Testis (tissue), 3 donors: Measurements from ENCODE around the gene H6PD. TPM values are rescaled to one million over a fixed set of nuclear protein-coding genes. Genes with fewer than 3 reads are reported as not detected.
"Not testable (repeated sequence)": the region's sequence is repeated elsewhere in the genome, so short reads cannot be mapped to it uniquely, and the experiment has no call there.

Source experiments
- DNase-seq: peaks from one replicate; pipeline ENCODE4 v3.0.0-alpha.2; 2019
- H3K27ac ChIP-seq, 2 donors: fragments of 200-600 bp; sonication (generic); one replicate each; pipeline ENCODE4 v1.5.1; 2019
- H3K27me3 ChIP-seq: fragments of 200-600 bp; sonication (generic); one replicate; pipeline ENCODE4 v1.5.1; 2019
- H3K36me3 ChIP-seq: fragments of 200-600 bp; sonication (generic); one replicate; pipeline ENCODE4 v1.5.1; 2017; ENCODE audit warnings: low read depth; ENCODE audit errors: missing control alignments
- H3K4me1 ChIP-seq: fragments of 200-600 bp; sonication (generic); one replicate; pipeline ENCODE4 v1.5.1; 2019
- H3K4me3 ChIP-seq, 2 donors: fragments of 200-600 bp; sonication (generic); one replicate each; pipeline ENCODE4 v1.5.1; 2017 to 2019
- H3K9me3 ChIP-seq: fragments of 200-600 bp; sonication (generic); one replicate; pipeline ENCODE4 v1.5.1; 2017
- CTCF ChIP-seq, 3 experiments: fragments of 450-650 bp in 2 of 3; fragments of 200-600 bp in 1 of 3; sonication (generic) in 1 of 3; IDR thresholded peaks; one replicate each; pipeline ENCODE4 v1.5.1; 2016 to 2019; ENCODE audit warnings: antibody characterized with exemption in 3 of 3, mild to moderate bottlenecking in 2 of 3, moderate library complexity in 1 of 3
- POLR2A ChIP-seq: fragments of 450-650 bp; IDR thresholded peaks from one replicate; pipeline ENCODE4 v1.6.1; 2017; ENCODE audit warnings: antibody characterized with exemption, mild to moderate bottlenecking, moderate library complexity
- WGBS, 2 donors: methylation state at CpG; one replicate each; pipeline ENCODE4 v1.1.5; 2018; 5-methylcytosine and 5-hydroxymethylcytosine counted together
- intact Hi-C: fragments of 100-400 bp; cut with DNase I; formaldehyde crosslinking; loops from one replicate; pipeline ENCODE4 v1.15.1; 2023; ENCODE audit warnings: low total_unique reads
- polyA plus RNA-seq: library from polyadenylated mRNA; stranded (reverse); fragments of 350-450 nt; fragmentation: Illumina TruSeq; extraction: RNeasy Lipid Tissue Mini Kit (QIAGEN cat#74804); gene quantifications from one replicate; pipeline ENCODE4 v1.2.3, GENCODE V29; 2014; ENCODE audit warnings: low read depth, low replicate concordance; ENCODE audit not compliant: insufficient read depth
- total RNA-seq, 2 donors: library from RNA; depleted of rRNA; stranded (reverse); fragments of >200 nt; gene quantifications; one replicate each; pipeline ENCODE4 v1.2.3, GENCODE V29; 2016

The H6PD gene
- total and polyA plus RNA-seq, 3 donors from 2014 or later = 23.8 to 67.8 (median 55.0) TPM

- WGBS, 2 donors = 61 to 96% methylated on average over 9 of the region's 9 CpGs
- no peaks in the 10 kb centered on the region for H3K36me3 ChIP-seq
- intact Hi-C loops = loop anchor here (10.0 kb wide), 1 partner anchor 147 kb away; no protein-coding TSS in a partner anchor
- no peak overlapping the region for H3K4me3 ChIP-seq
- DNase-seq = no peak
- no peaks in the 10 kb centered on the region for H3K27me3 ChIP-seq
- no peaks in the 10 kb centered on the region for H3K9me3 ChIP-seq
- H3K4me1 ChIP-seq = peaks cover 17% of the 10 kb centered on the region
- no peak overlapping the region for H3K27ac ChIP-seq
- TF ChIP-seq CTCF (IDR thresholded peaks at IDR 0.05) = no peak
- TF ChIP-seq POLR2A = no peak
These were observed 63.3 kb downstream of the H6PD start for GRCh38 chr1:9297831-9298230.

GRCh38 chr1:9298282-9298681, 63.7 kb downstream of the H6PD start:
- DNase-seq = no peak
- Histone ChIP-seq H3K9me3 (no peaks in the 10 kb centered on the region), H3K4me1 (peaks cover 21% of the 10 kb centered on the region), H3K36me3 (no peaks in the 10 kb centered on the region), H3K27me3 (no peaks in the 10 kb centered on the region), H3K27ac (no peak overlapping the region), H3K4me3 (no peak overlapping the region)
- WGBS, 2 donors = 60 to 83% methylated on average over 3 of the region's 3 CpGs
- no peak for TF ChIP-seq POLR2A
- TF ChIP-seq CTCF (IDR thresholded peaks at IDR 0.05) = no peak
- intact Hi-C loops = loop anchor here (10.0 kb wide), 1 partner anchor 147 kb away; no protein-coding TSS in a partner anchor

DNA sequence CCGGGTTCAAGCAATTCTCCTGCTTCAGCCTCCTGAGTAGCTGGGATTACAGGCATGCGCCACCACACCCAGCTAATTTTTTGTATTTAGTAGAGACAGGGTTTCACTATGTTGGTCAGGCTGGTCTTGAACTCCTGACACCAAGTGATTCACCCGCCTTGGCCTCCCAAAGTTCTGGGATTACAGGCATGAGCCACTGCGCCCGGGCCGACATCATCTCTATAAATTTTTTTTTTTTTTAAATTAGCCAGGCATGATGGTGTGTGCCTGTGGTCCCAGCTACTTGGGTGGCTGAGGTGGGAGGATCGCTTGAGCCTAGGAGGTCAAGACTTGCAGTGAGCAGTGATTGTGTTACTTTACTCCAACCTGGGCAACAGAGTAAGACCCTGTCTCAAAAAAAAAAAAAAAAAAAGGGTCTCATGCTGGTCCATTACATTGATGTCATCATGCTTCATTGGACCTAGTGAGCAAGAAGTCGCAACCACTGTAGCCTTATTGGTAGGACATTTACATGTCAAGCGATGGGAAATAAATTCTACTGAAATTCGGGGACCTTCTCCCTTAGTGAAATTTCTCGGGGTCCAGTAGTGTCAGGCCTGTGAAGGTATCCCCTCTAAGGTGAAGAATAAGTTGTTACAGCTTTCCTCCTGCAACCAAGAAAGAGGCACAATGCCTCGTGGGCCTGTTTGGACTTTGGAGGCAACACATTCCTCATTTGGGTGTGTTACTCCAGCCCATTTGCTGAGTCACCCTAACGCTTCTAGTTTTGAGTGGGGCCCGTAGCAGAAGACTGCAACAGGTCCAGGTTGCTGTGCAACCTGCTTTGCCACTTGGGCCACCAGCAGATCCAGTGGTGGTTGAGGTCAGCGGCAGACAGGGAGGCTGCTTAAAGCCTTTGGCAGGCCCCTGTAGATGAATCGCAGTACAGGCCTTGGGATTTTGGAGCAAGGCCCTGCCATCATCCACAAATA, 65.3 kb downstream of the H6PD start:
- H3K9me3 ChIP-seq, H3K4me3 ChIP-seq, H3K27ac ChIP-seq, H3K36me3 ChIP-seq, H3K27me3 ChIP-seq, DNase-seq: not testable (repeated sequence)
- intact Hi-C loops = loop anchor here (10.0 kb wide), 1 partner anchor 145 kb away; no protein-coding TSS in a partner anchor
- H3K4me1 ChIP-seq = peaks cover 18% of the 10 kb centered on the region
- WGBS, 2 donors = 89 to 94% methylated on average over 16 of the region's 16 CpGs

DNA sequence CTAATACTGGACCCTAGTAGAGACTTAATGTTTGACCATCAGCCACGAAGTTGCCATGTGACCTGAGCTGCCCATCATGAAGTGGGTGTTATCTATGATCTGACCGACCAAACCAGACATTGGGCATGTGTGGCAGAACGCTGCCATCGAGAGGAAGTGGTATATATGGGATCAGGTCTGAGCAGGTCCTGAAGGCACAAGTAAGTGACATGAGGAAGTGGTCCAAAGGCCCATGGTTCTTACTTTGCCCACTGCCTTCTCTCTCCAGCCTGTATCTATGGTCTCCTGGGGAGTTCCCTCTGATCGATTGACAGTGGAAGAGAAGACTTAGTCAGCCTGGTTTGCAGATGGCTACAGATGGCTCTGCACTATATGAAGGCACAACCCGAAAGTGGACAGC, 66.0 kb downstream of the H6PD start:
- 82 to 86% methylated on average over 5 to 6 of the region's 6 CpGs for whole genome bisulfite sequencing, 2 donors
- no peaks in the 10 kb centered on the region for H3K36me3 ChIP-seq
- no peak overlapping the region for H3K27ac ChIP-seq
- TF ChIP-seq CTCF (IDR thresholded peaks at IDR 0.05) (no peak), POLR2A (no peak)
- H3K4me3 ChIP-seq = no peak overlapping the region
- intact Hi-C loops = no loop called here
- H3K9me3 ChIP-seq = no peaks in the 10 kb centered on the region
- H3K27me3 ChIP-seq = no peaks in the 10 kb centered on the region
- H3K4me1 ChIP-seq = peaks cover 11% of the 10 kb centered on the region
- no peak for DNase-seq

GRCh38 chr1:9302745-9303524, 68.4 kb downstream of the H6PD start:
- DNase-seq = no peak
- H3K9me3 ChIP-seq = no peaks in the 10 kb centered on the region
- intact Hi-C loops = no loop called here
- no peak for TF ChIP-seq POLR2A
- no peak for TF ChIP-seq CTCF (IDR thresholded peaks at IDR 0.05)
- WGBS, 2 donors = 45 to 46% methylated on average over 6 to 9 of the region's 9 CpGs
- H3K36me3 ChIP-seq = no peaks in the 10 kb centered on the region
- no peak overlapping the region for H3K4me3 ChIP-seq
- no peaks in the 10 kb centered on the region for H3K27me3 ChIP-seq
- H3K27ac ChIP-seq = no peak overlapping the region
- peaks cover 11% of the 10 kb centered on the region for H3K4me1 ChIP-seq
